Left hindlimb (tissue), 1 donor: Measurements from ENCODE around the gene PPRC1.

Source experiments
- DNase-seq: peaks from one replicate; pipeline ENCODE4 v3.0.0-alpha.2; 2018

Gene PPRC1

GRCh38 chr10:102191956-102192355 lies 59.1 kb downstream of the PPRC1 start:
- DNase-seq, result no peak

- no peak for DNase-seq
These were observed 62.5 kb downstream of the PPRC1 start for GRCh38 chr10:102195296-102195870.

GRCh38 chr10:102196893-102197292 lies 64.1 kb downstream of the PPRC1 start:
- no peak for DNase-seq

- DNase-seq, result no peak
These were observed 65.2 kb downstream of the PPRC1 start for GRCh38 chr10:102198027-102198426.
